K562 (cell line): Measurements from ENCODE around the gene IRS1. TPM values are rescaled to one million over a fixed set of nuclear protein-coding genes. Genes with fewer than 3 reads are reported as not detected.

Source experiments
- ATAC-seq: fragments of 200-7000 bp; cut with Tn5 transposase; 3 replicates; pipeline ENCODE4 v1.9.1; 2020; ENCODE audit warnings: moderate library complexity
- BruUV-seq: library from RNA; stranded (reverse); fragments of 400-500 nt; replicated peaks from 2 replicates; lab custom pipeline; 2021; lab: Mats Ljungman, UMichigan
- CTCF ChIA-PET: fragments of 300-600 bp; formaldehyde crosslinking; extraction: SDS; loops from one replicate; lab custom pipeline; 2021; ENCODE audit warnings: low intra/inter-chr PET ratio; lab: Yijun Ruan, JAX
- POLR2A ChIA-PET: fragments of 300-600, 350-650 bp; sonication (Branson Sonifier 250); formaldehyde crosslinking; extraction: SDS; loops from one replicate; lab custom pipeline; 2021; ENCODE audit warnings: antibody characterized with exemption, inconsistent platforms; lab: Yijun Ruan, JAX
- DNase-seq, 4 experiments: peaks; one replicate each; pipeline versions ENCODE4 v3.0.0 to v3.0.0-alpha.2; 2011 to 2018; ENCODE audit warnings: low spot score in 3 of 4, mixed read lengths in 3 of 4; ENCODE audit errors: extremely low read depth in 1 of 4
- FAIRE-seq: peaks from 2 replicates; lab custom pipeline; 2011; peaks lifted over from hg19 to GRCh38; lab: Jason Lieb, UNC
- H2AFZ ChIP-seq: 2 replicates; pipeline ENCODE4 v1.6.0; 2011; ENCODE audit warnings: low read depth, low read length, control low read depth, inconsistent platforms
- H3K27ac ChIP-seq: fragments of 200-600 bp; 3 replicates; pipeline ENCODE4 v1.8.0; 2011; ENCODE audit warnings: low read depth, mild to moderate bottlenecking, control low read depth, inconsistent platforms, low read length, moderate library complexity, mixed read lengths; ENCODE audit errors: extremely low read depth
- H3K27me3 ChIP-seq, 2 experiments: fragments of 300-600 bp in 1 of 2; 2 replicates in 1 of 2; 3 replicates in 1 of 2; pipeline versions ENCODE4 v1.6.0 to v1.8.0; 2011; ENCODE audit warnings: inconsistent platforms in 2 of 2, low read length in 2 of 2, mild to moderate bottlenecking in 1 of 2, mixed read lengths in 1 of 2, moderate library complexity in 1 of 2; ENCODE audit not compliant: control insufficient read depth in 2 of 2, insufficient read depth in 2 of 2
- H3K36me3 ChIP-seq: fragments of 300-600 bp; 3 replicates; pipeline ENCODE4 v1.8.0; 2011; ENCODE audit warnings: mild to moderate bottlenecking, low read length, inconsistent platforms; ENCODE audit not compliant: control insufficient read depth, insufficient read depth
- H3K4me1 ChIP-seq, 2 experiments: fragments of 200-600 bp in 1 of 2; replicated peaks in 1 of 2; 2 replicates in 1 of 2; 3 replicates in 1 of 2; pipeline versions ENCODE4 v1.5.1 to v1.8.0; 2011; ENCODE audit warnings: inconsistent platforms in 2 of 2, low read length in 2 of 2, mild to moderate bottlenecking in 1 of 2, mixed read lengths in 1 of 2, moderate library complexity in 1 of 2; ENCODE audit not compliant: control insufficient read depth in 2 of 2, insufficient read depth in 2 of 2
- H3K4me2 ChIP-seq: 2 replicates; pipeline ENCODE4 v1.6.1; 2011; ENCODE audit warnings: low read length, control low read depth, inconsistent platforms, mixed read lengths; ENCODE audit not compliant: insufficient read depth
- H3K4me3 ChIP-seq: fragments of 200-600 bp; sonication (generic), shearing (Covaris generic); 2 replicates; pipeline ENCODE4 v1.5.1; 2016; ENCODE audit warnings: control low read depth, inconsistent platforms
- H3K79me2 ChIP-seq: fragments of 200-600 bp; 3 replicates; pipeline ENCODE4 v1.8.0; 2011; ENCODE audit warnings: low read length, inconsistent platforms; ENCODE audit not compliant: control insufficient read depth, insufficient read depth
- H3K9ac ChIP-seq, 2 experiments: 2 replicates each; pipeline versions ENCODE4 v1.6.0 to v1.6.1; 2011; ENCODE audit warnings: low read depth in 2 of 2, low read length in 2 of 2, control low read depth in 1 of 2, inconsistent platforms in 1 of 2, mild to moderate bottlenecking in 1 of 2, mixed read lengths in 1 of 2; ENCODE audit not compliant: insufficient read depth in 1 of 2
- H3K9me1 ChIP-seq: one replicate; pipeline ENCODE4 v1.6.0; 2011; ENCODE audit warnings: inconsistent platforms, mild to moderate bottlenecking, low read length, moderate library complexity; ENCODE audit not compliant: control insufficient read depth, insufficient read depth
- H3K9me3 ChIP-seq: replicated peaks from 2 replicates; pipeline ENCODE4 v1.5.1; 2011; ENCODE audit warnings: low read depth, low read length, inconsistent platforms; ENCODE audit not compliant: control insufficient read depth, insufficient read depth
- H4K20me1 ChIP-seq: replicated peaks from 2 replicates; pipeline ENCODE4 v1.6.1; 2011; ENCODE audit warnings: low read length, inconsistent platforms, mixed read lengths; ENCODE audit not compliant: control insufficient read depth, insufficient read depth
- ARNT ChIP-seq, 2 experiments: fragments of 450-650 bp; IDR thresholded peaks; 2 replicates each; pipeline ENCODE4 v1.6.1; 2016; ENCODE audit warnings: mild to moderate bottlenecking in 1 of 2
- GTF2B ChIP-seq: IDR thresholded peaks from 2 replicates; pipeline ENCODE4 v1.6.1; 2011; ENCODE audit not compliant: insufficient read length; ENCODE audit errors: extremely low read depth
- MCM2 ChIP-seq: fragments of 450-650 bp; IDR thresholded peaks from 2 replicates; pipeline ENCODE4 v1.6.1; 2017; ENCODE audit warnings: low read depth, mild to moderate bottlenecking
- NRF1 ChIP-seq, 2 experiments: fragments of 450-650 bp; IDR thresholded peaks in 1 of 2; conservative IDR thresholded peaks in 1 of 2; 2 replicates each; pipeline ENCODE4 v1.6.1; 2014; ENCODE audit warnings: mild to moderate bottlenecking in 2 of 2
- PBX2 ChIP-seq, 2 experiments: IDR thresholded peaks in 1 of 2; conservative IDR thresholded peaks in 1 of 2; 2 replicates each; pipeline ENCODE4 v1.6.1; 2016; ENCODE audit warnings: low read depth in 2 of 2, mild to moderate bottlenecking in 1 of 2, missing compliant biosample characterization in 1 of 2, missing genetic modification characterization in 1 of 2, moderate library complexity in 1 of 2
- PCBP2 ChIP-seq: fragments of 200-400 bp; formaldehyde crosslinking; IDR thresholded peaks from 2 replicates; pipeline ENCODE4 v1.6.1; 2018; ENCODE audit warnings: low read length, low read depth, mild to moderate bottlenecking, moderate library complexity; ENCODE audit not compliant: poor library complexity, severe bottlenecking
- RBM39 ChIP-seq: fragments of 200-400 bp; formaldehyde crosslinking; optimal IDR thresholded peaks from 2 replicates; pipeline ENCODE3; 2018; ENCODE audit warnings: low read depth, low read length
- ZNF165 ChIP-seq: fragments of 250-450 bp; sonication (Bioruptor Pico); IDR thresholded peaks from 2 replicates; pipeline ENCODE4 v1.4.0; 2020; ENCODE audit warnings: borderline replicate concordance
- ZNF584 ChIP-seq: fragments of 200-800 bp; sonication (Bioruptor generic); IDR thresholded peaks from 2 replicates; pipeline ENCODE4 v1.6.1; 2016; ENCODE audit warnings: low read depth, mild to moderate bottlenecking, missing genetic modification characterization, missing compliant biosample characterization
- WGBS: fragments of 100-300 bp; shearing (Covaris generic); methylation state at CpG from one replicate; pipeline ENCODE4 v1.1.6; 2016; ENCODE audit warnings: low coverage, mixed read lengths; ENCODE audit not compliant: insufficient coverage; ENCODE audit errors: missing lambda C conversion rate; 5-methylcytosine and 5-hydroxymethylcytosine counted together
- in situ Hi-C: fragments of 300-500 bp; cut with MboI; formaldehyde crosslinking; loops from 4 replicates; pipeline ENCODE4 v1.15.0; 2018; ENCODE audit warnings: inconsistent platforms, mixed read lengths
- intact Hi-C: fragments of 100-400 bp; cut with micrococcal nuclease; formaldehyde crosslinking; loops from 2 replicates; pipeline ENCODE4 v1.14.2; 2022
- polyA plus RNA-seq, 8 experiments: library from polyadenylated mRNA; depleted of rRNA in 4 of 8; stranded (reverse) in 5 of 8; unstranded in 3 of 8; fragments of >200 nt; fragmentation: Nextera tagmentation in 2 of 8; fragmentation: Illumina TruSeq in 1 of 8; extraction: Ambion mirVana in 2 of 8; extraction: Trizol in 1 of 8; gene quantifications; 2 replicates each; pipeline versions ENCODE4 v1.2.1 to v1.2.3, GENCODE V29; 2011 to 2014; ENCODE audit warnings: inconsistent platforms in 1 of 8, missing spikeins in 1 of 8
- total RNA-seq, 7 experiments: library from RNA; depleted of rRNA in 6 of 7; stranded (reverse); fragments of >200 nt in 6 of 7; fragmentation: Illumina TruSeq in 2 of 7; extraction: Trizol in 2 of 7; gene quantifications; 2 replicates each; pipeline versions ENCODE4 v1.2.1 to v1.2.3, GENCODE V29; 2011 to 2021; ENCODE audit warnings: low replicate concordance in 1 of 7

IRS1 gene
- total and polyA plus RNA-seq, 9 of the 15 experiments (the other 6 are each of a cell fraction or from before 2014, with no cell fraction given): under 0.01 to 0.31 (median 0.08) TPM; not detected in 1

GRCh38 chr2:226794751-226795171 is 4.9 kb downstream of the IRS1 start:
- ChIA-PET POLR2A (no interaction called here), CTCF (no interaction called here)
- no peaks in the 10 kb centered on the region for H3K9me1 ChIP-seq
- no TSS peak for BruUV-seq
- peaks cover 0 to 5% of the 10 kb centered on the region in 2 experiments; a peak in 1 of 5 replicates for H3K27me3 ChIP-seq
- 26% methylated on average over 7 of the region's 9 CpGs for whole genome bisulfite sequencing
- no peak overlapping the region for H3K4me2 ChIP-seq
- intact Hi-C loops: no loop called here
- no peaks in the 10 kb centered on the region for H3K36me3 ChIP-seq
- FAIRE-seq (no peak), ATAC-seq (no peak), DNase-seq (no peak)
- TF ChIP-seq ZNF584 (CRISPR knock-in tag): no peak
- no peak for TF ChIP-seq PCBP2
- no peak for TF ChIP-seq GTF2B
- no peak for TF ChIP-seq ARNT (IDR thresholded peaks at IDR 0.05)
- no peak for TF ChIP-seq PBX2 (CRISPR knock-in tag; IDR thresholded peaks at IDR 0.05; ENCODE audit: low read depth)
- no peak for TF ChIP-seq PBX2 (tag; conservative IDR thresholded peaks at IDR 0.05; ENCODE audit: low read depth)
- no peak for TF ChIP-seq NRF1 (conservative IDR thresholded peaks at IDR 0.05 in 1 of 2, IDR thresholded peaks at IDR 0.05 in 1 of 2)
- no peak for TF ChIP-seq RBM39
- no peak for TF ChIP-seq ZNF165 (CRISPR knock-in tag)
- no peak for TF ChIP-seq MCM2
- no peak overlapping the region for H3K4me3 ChIP-seq
- no peaks in the 10 kb centered on the region; the same call in 1 of the 2 replicates for H3K9me3 ChIP-seq
- in situ Hi-C loops: no loop called here
- H3K79me2 ChIP-seq: no peaks in the 10 kb centered on the region
- H4K20me1 ChIP-seq: no peaks in the 10 kb centered on the region
- peaks cover 0 to 33% of the 10 kb centered on the region in 2 experiments; a peak in 3 of 5 replicates for H3K4me1 ChIP-seq
- H2AFZ ChIP-seq: no peak overlapping the region
- no peak overlapping the region for H3K27ac ChIP-seq
- no peak overlapping the region for H3K9ac ChIP-seq
